ENCODE data around the gene CFAP100. TPM values are rescaled to one million over a fixed set of nuclear protein-coding genes. Genes with fewer than 3 reads are reported as not detected.

Gene CFAP100
- total and polyA plus RNA-seq, 9 of the 15 experiments (the other 6 are each of a cell fraction or from before 2014, with no cell fraction given), result not detected

DNA sequence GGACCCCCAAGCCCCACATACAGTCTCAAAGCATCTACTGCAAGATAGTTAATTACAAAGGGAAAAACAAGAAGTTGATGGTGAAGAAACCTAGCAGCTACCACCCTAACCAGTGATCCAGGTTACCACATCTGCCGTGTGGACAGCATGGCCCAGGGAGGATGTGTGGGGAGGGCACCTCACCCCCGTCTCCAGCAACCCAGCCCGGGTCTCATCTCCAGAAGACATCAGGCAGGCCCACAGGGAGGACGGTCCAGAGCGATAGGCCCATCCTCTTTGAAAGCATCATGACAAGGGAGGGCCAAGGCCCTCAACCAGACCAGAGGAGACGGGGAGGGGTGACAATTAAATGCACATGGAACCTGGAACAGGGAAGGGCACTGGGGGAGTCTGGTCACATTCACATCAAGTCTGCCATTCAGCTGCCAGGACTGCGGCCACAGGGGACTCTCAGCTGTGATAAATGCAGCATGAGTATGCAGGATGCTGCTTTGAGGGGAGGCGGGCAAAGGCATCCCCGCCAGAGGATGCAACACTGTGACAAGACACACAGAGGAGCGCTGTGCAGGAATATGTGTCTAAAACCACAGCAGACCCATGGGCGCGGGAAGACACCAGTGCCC, 62.2 kb downstream of the CFAP100 start (continued):
- TF ChIP-seq, protein P1, sequence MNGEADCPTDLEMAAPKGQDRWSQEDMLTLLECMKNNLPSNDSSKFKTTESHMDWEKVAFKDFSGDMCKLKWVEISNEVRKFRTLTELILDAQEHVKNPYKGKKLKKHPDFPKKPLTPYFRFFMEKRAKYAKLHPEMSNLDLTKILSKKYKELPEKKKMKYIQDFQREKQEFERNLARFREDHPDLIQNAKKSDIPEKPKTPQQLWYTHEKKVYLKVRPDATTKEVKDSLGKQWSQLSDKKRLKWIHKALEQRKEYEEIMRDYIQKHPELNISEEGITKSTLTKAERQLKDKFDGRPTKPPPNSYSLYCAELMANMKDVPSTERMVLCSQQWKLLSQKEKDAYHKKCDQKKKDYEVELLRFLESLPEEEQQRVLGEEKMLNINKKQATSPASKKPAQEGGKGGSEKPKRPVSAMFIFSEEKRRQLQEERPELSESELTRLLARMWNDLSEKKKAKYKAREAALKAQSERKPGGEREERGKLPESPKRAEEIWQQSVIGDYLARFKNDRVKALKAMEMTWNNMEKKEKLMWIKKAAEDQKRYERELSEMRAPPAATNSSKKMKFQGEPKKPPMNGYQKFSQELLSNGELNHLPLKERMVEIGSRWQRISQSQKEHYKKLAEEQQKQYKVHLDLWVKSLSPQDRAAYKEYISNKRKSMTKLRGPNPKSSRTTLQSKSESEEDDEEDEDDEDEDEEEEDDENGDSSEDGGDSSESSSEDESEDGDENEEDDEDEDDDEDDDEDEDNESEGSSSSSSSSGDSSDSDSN (IDR thresholded peaks at IDR 0.05; ENCODE audit: borderline replicate concordance in 1 of 2, low read depth in 2 of 2, low read length in 2 of 2), result no peak

DNA sequence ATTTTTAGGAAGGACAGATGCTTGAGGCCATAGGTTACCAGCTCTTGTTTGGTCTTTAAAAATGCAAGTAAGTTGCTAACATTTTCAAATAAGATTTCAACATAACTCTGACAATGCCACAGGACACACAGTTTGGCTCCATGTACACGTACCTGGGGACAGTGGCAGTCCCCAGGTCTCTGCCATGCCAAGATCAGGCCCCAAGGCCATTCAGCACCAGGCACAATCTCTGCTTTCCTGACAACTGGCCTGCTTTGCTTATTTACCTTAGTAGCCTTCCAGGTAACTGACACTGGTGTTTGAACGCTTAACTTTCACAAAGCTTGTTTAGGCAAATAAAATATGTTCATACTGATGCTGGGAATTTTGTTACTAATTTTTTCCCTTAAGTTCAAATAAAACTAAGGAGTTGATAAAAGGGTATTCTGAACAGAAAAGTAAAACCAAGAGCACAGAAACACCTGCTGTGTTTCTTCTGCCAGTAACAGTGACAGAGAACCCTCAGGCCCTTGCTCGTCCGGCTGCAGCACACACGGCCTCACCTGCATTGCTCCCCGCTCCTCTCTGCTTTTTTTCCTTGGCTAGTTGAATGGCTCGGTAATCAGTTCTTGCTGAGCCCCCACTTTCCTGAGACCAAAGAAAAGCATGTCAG, 64.5 kb downstream of the CFAP100 start:
- H2AFZ ChIP-seq (ENCODE audit: low read depth, low read length), result no peak overlapping the region
- H3K36me3 ChIP-seq (ENCODE audit: control insufficient read depth, insufficient read depth, low read length), result peaks cover 81% of the 10 kb centered on the region
- ATAC-seq, result no peak
- no peak for TF ChIP-seq ZNF507 (tag; conservative IDR thresholded peaks at IDR 0.05)
- no peak for TF ChIP-seq POLR3A (IDR thresholded peaks at IDR 0.05; ENCODE audit: borderline replicate concordance, extremely low read depth, insufficient read depth, insufficient read length)
- TF ChIP-seq ATF1 (CRISPR knock-in tag; IDR thresholded peaks at IDR 0.05), result no peak
- no peak for TF ChIP-seq ATF1 (tag; IDR thresholded peaks at IDR 0.05)
- TF ChIP-seq, protein P2, sequence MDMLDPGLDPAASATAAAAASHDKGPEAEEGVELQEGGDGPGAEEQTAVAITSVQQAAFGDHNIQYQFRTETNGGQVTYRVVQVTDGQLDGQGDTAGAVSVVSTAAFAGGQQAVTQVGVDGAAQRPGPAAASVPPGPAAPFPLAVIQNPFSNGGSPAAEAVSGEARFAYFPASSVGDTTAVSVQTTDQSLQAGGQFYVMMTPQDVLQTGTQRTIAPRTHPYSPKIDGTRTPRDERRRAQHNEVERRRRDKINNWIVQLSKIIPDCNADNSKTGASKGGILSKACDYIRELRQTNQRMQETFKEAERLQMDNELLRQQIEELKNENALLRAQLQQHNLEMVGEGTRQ (CRISPR knock-in tag; IDR thresholded peaks at IDR 0.05), result no peak

More for the DNA sequence above, 64.5 kb downstream of the CFAP100 start:
- no peak overlapping the region for H3K27ac ChIP-seq (ENCODE audit: extremely low read depth, low read depth, low read length)
- H3K9me3 ChIP-seq (replicated peaks; ENCODE audit: control insufficient read depth, insufficient read depth, low read depth, low read length), result no peaks in the 10 kb centered on the region
- in situ Hi-C loops (cut with MboI), result no loop called here
- WGBS (ENCODE audit: insufficient coverage, low coverage, missing lambda C conversion rate), result 85% methylated on average over 7 of the region's 7 CpGs
- ChIA-PET POLR2A (interaction anchor here (0.6 to 1.1 kb wide), 2 partner anchors 14 to 19 kb away, joined by 3 read pairs; no protein-coding TSS in a partner anchor), CTCF (ENCODE audit: low intra/inter-chr PET ratio) (no interaction called here)
- DNase-seq (ENCODE audit: extremely low read depth in 1 of 4, low spot score in 3 of 4) (no peak), FAIRE-seq (no peak)
- no peak overlapping the region for H3K9ac ChIP-seq (ENCODE audit: insufficient read depth in 1 of 2, low read depth in 2 of 2, low read length in 2 of 2)
- BruUV-seq (replicated peaks), result no TSS peak
- no peaks in the 10 kb centered on the region for H3K9me1 ChIP-seq (ENCODE audit: control insufficient read depth, insufficient read depth, low read length)
- no peak overlapping the region for H3K4me3 ChIP-seq
- no peaks in the 10 kb centered on the region for H4K20me1 ChIP-seq (replicated peaks; ENCODE audit: control insufficient read depth, insufficient read depth, low read length)
- H3K27me3 ChIP-seq (ENCODE audit: control insufficient read depth in 2 of 2, insufficient read depth in 2 of 2, low read length in 2 of 2), result no peaks in the 10 kb centered on the region
- intact Hi-C loops (cut with micrococcal nuclease), result no loop called here
- no peak overlapping the region for H3K4me2 ChIP-seq (ENCODE audit: insufficient read depth, low read length)
- H3K79me2 ChIP-seq (ENCODE audit: control insufficient read depth, insufficient read depth, low read length), result no peaks in the 10 kb centered on the region; the same call in 2 of the 3 replicates
- no peaks in the 10 kb centered on the region for H3K4me1 ChIP-seq (replicated peaks in 1 of 2; ENCODE audit: control insufficient read depth in 2 of 2, insufficient read depth in 2 of 2, low read length in 2 of 2)

Data from K562 (cell line).